Fibroblast of villous mesenchyme (primary cell): ENCODE results near the gene TRIP4. TPM values are rescaled to one million over a fixed set of nuclear protein-coding genes. Genes with fewer than 3 reads are reported as not detected.
"Not testable (repeated sequence)": the region's sequence is repeated elsewhere in the genome, so short reads cannot be mapped to it uniquely, and the experiment has no call there.

Experiments
- DNase-seq: peaks from one replicate; pipeline ENCODE4 v3.0.0-alpha.2; 2010; ENCODE audit warnings: low read depth
- H3K4me3 ChIP-seq: 2 replicates; pipeline ENCODE4 v1.5.1; 2011; ENCODE audit warnings: low read depth, mild to moderate bottlenecking, low read length
- total RNA-seq: library from RNA; depleted of rRNA; stranded (reverse); fragments of >200 nt; gene quantifications from 2 replicates; pipeline ENCODE4 v1.2.3, GENCODE V29; 2012
- TF ChIP-seq, protein P1 (sequence below): IDR thresholded peaks from 2 replicates; pipeline ENCODE4 v1.5.1; 2012; ENCODE audit warnings: low read depth, mild to moderate bottlenecking, low read length; ENCODE audit not compliant: insufficient read depth

TRIP4 gene
- total RNA-seq, 1 donor, result 10.8 TPM

GRCh38 chr15:64381000-64381751, 6.5 kb upstream of the TRIP4 start, which contains the start of gene PCLAF:
PCLAF (minus strand) TSS chr15:64381441; CDS start chr15:64381371, 70 bp downstream.
- peak within 1 kb of the TSS; percentile 57 for H3K4me3 ChIP-seq
- DNase-seq, result peak; percentile 95
- TF ChIP-seq, protein P1, sequence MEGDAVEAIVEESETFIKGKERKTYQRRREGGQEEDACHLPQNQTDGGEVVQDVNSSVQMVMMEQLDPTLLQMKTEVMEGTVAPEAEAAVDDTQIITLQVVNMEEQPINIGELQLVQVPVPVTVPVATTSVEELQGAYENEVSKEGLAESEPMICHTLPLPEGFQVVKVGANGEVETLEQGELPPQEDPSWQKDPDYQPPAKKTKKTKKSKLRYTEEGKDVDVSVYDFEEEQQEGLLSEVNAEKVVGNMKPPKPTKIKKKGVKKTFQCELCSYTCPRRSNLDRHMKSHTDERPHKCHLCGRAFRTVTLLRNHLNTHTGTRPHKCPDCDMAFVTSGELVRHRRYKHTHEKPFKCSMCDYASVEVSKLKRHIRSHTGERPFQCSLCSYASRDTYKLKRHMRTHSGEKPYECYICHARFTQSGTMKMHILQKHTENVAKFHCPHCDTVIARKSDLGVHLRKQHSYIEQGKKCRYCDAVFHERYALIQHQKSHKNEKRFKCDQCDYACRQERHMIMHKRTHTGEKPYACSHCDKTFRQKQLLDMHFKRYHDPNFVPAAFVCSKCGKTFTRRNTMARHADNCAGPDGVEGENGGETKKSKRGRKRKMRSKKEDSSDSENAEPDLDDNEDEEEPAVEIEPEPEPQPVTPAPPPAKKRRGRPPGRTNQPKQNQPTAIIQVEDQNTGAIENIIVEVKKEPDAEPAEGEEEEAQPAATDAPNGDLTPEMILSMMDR, result no peak

- DNase-seq, result no peak
- TF ChIP-seq, protein P1, result no peak
- no peak overlapping the region for H3K4me3 ChIP-seq
These were observed 3.9 kb upstream of the TRIP4 start for GRCh38 chr15:64383760-64384159.

DNA sequence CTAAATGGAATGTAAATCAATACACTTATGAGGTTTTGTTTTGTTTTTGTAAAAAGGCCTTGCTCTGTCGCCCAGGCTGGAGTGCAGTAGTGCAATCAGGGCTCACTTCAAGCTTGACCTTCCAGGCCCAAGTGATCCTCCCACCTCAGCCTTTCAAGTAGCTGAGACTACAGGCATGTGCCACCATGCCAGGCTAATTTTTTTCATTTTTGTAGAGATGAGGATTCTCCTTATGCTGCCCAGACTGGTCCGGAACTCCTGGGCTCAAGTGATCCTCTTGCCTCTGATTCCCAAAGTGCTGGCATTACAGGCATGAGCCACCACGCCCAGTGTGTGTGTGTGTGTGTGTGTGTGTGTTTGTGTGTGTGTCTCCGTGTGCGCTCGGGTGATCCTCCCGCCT, 1.3 kb upstream of the TRIP4 start:
- TF ChIP-seq, protein P1, result no peak
- H3K4me3 ChIP-seq, result no peak overlapping the region
- DNase-seq, result no peak

DNA sequence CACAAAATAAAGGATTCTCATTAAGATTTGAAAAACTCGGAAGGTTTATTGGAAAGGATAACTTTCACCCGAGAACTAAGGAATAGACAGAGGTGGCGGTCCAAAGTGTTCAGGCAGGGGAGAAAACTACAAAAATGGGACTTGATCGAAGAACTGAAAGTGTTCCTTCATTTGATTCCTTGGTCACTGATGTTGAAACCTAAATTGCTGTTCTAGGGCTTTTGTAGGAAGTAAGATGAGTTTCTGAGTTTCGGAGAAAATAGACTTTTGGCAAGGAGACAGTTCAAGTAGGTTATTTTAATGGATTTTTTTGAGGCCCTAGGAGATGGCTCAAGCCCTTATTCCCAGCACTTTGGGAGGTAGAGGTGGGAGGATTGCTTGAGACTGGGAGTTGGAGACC, 1.4 kb downstream of the TRIP4 start:
- TF ChIP-seq, protein P1, result no peak
- peak overlapping the region; percentile 72 for H3K4me3 ChIP-seq
- no peak for DNase-seq

GRCh38 chr15:64392471-64392870, 4.8 kb downstream of the TRIP4 start:
- DNase-seq, H3K4me3 ChIP-seq: not testable (repeated sequence)

DNA sequence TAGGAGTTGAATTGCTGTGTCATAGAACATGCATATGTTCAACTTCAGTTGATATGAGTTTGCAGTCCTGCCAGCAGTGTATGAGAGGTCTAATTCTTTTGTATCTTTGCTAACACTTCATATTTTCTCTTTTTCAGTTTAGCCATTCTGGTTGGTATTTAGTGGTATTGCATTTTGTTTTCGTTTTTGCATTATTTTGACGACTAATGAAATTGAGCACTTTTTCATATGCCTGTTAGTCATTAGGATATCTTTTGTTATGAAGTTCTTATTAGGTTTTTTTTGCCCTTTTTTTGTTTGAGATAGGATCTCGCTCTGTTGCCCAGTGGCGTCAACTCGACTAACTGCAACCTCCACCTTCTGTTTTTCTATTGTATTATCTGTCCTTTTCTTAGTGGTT, 9.2 kb downstream of the TRIP4 start:
- no peak overlapping the region for H3K4me3 ChIP-seq
- TF ChIP-seq, protein P1, result no peak
- no peak for DNase-seq

DNA sequence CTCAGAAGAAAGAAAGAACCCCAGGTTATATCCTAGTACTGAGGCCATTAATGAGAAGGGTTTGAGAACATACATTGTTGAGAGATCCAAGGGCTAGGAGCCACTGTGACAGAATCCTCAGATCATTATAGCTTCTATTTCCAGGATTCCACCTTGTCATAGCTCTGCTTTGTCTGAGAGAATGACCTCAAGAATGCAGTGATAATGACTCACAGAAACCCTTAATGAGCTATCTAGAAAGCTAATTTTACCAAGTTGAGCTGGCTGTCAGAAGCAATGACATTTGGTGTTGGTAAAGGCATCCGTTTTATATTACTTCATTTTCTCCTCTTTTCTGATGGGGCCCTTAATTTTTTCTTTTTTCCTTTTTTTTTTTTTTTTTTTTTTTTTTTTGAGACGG, 10.9 kb downstream of the TRIP4 start:
- DNase-seq, result no peak
- no peak overlapping the region for H3K4me3 ChIP-seq
- TF ChIP-seq, protein P1, result no peak
